ENCODE data around the gene TMC1.

- TF ChIP-seq EP300 (IDR thresholded peaks at IDR 0.05) (no peak), CTCF (IDR thresholded peaks at IDR 0.05) (no peak)
Observed at GRCh38 chr9:72646061-72646460, 124.7 kb downstream of the TMC1 start.

All from tibial nerve (tissue), 4 donors.